Nasal cavity respiratory epithelium epithelial cell of viscerocranial mucosa (primary cell): ENCODE results near the gene NOP16. TPM values are rescaled to one million over a fixed set of nuclear protein-coding genes. Genes with fewer than 3 reads are reported as not detected.

Source experiments
- total RNA-seq: library from RNA; depleted of rRNA; stranded (reverse); fragments of >200 nt; gene quantifications from 2 replicates; pipeline ENCODE4 v1.2.3, GENCODE V29; 2014

The NOP16 gene, protein sequence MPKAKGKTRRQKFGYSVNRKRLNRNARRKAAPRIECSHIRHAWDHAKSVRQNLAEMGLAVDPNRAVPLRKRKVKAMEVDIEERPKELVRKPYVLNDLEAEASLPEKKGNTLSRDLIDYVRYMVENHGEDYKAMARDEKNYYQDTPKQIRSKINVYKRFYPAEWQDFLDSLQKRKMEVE
- 25.0 and 26.7 TPM in 2 replicates for total RNA-seq

DNA sequence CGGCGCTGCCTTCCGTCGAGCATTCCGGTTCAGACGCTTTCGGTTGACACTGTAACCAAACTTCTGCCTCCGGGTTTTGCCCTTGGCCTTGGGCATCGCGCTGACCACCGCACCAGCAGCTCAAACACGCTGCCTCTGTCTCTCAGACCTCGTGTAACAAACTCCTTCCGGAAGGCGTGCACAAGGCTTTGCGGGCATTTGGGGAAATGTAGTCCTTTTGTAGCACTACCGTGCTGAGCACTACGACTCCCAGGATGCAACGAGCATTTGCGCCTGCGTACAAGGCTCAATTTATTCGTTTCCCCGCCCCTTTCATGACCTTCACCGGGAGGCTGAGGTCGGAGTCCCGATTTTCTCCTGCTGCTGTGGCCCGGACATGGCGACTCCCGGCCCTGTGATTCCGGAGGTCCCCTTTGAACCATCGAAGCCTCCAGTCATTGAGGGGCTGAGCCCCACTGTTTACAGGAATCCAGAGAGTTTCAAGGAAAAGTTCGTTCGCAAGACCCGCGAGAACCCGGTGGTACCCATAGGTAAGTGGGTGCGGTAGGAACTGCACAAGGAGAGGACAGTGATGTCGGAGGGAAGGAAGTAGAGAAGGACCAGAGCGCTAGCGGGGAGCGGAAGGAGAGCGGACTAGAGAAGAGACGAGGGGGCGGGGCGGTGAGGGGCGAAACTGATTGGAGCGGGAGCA, at the start of gene NOP16, which contains the start of gene HIGD2A:
TSS of gene NOP16 (minus strand) at position 155 of the 691 bp plus-strand sequence. CDS start at position 96, 59 bp downstream.
TSS of gene HIGD2A (plus strand) at position 308 of the 691 bp plus-strand sequence. CDS start at position 377, 69 bp downstream.

DNA sequence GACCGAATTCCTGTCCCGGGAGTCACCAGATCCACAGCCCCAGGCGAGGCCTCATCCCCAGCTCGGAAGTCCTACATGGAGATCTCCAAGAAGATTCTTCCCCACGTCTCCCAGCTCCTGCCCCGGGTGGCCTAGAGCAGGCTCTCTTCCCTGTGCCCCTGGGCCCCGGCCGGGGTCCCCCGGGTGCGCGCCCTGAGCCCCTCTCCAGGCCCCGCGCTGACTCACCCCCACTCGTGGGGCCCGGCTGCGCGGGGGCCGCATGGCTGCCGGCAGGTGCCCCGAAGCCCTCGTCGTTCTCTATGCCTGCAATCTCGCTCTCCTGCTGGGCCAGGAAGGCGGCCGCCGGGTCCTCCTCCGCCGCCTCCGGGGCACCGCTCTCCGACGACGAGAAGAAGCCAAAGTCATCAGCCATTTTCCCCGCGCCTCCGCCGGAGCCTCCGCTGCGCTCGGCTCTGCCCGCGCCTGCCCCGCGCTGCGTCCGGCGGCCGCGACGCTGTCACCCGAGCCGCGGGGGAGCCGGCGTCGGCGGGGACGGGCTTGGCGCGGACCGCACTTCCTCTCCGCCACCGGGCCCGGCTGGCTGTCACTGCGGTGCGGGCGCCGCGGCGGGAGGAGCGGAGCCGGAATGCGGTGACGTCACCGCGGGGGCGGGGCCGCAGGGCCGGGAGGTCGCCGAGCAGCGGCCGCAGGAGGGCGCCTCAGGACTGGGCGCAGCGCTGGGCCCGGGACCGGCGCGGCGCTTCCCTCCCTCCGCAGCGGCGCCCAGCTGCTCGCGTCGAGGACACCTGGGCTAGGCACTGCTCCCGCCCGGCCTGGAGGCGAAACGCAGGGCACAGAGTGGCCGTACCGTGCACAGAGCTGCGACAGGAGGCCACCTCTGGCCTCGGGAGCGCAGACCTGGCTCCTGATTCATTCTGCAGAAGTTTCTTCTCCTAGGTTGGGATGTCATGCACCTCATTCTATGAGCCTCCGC, 27.8 kb upstream of the NOP16 start, which contains the start of gene CLTB:
TSS of gene CLTB (minus strand) at position 588 of the 973 bp plus-strand sequence. CDS start at position 412, 176 bp downstream.

DNA sequence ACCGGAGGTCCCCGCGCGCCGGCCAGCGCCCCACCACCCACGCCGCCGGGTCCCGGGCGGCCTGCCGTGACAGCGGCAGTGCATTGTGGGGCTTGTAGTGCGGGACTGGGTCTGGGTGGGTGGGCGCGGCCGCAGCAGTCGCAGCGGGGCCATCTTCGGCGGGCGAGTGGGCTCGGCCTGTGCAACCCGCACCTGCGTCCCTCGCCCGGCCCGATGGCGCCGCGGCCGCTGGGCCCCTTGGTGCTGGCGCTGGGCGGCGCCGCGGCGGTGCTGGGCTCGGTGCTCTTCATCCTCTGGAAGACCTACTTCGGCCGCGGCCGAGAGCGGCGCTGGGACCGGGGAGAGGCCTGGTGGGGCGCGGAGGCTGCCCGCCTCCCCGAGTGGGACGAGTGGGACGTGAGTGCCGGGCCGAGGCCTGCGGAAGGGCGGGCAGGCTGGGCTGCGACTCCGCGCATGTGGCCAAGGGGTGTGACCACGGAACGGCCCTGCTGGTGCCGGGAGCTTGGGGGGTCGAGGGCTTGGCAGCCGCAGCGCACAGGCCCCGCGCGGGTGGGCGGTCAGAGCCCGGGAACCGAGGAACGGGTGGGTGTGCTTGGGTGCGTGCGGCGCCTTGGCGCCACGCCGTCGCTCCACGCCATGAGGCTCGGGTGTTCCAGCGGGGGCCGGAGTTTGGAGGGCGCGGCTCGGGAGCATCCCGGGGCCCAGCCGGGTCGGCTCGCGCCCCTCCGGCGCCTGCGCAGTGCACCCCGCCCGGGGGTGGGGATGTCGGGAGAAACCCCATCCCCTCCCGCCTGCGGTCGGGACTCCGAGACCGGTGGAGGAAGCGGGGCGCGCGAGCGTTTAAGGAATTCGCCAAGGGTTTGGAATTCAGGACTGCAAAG, 22.8 kb downstream of the NOP16 start, which contains the start of gene ARL10:
TSS of gene ARL10 (plus strand) at position 137 of the 881 bp plus-strand sequence. CDS start at position 214, 77 bp downstream.

DNA sequence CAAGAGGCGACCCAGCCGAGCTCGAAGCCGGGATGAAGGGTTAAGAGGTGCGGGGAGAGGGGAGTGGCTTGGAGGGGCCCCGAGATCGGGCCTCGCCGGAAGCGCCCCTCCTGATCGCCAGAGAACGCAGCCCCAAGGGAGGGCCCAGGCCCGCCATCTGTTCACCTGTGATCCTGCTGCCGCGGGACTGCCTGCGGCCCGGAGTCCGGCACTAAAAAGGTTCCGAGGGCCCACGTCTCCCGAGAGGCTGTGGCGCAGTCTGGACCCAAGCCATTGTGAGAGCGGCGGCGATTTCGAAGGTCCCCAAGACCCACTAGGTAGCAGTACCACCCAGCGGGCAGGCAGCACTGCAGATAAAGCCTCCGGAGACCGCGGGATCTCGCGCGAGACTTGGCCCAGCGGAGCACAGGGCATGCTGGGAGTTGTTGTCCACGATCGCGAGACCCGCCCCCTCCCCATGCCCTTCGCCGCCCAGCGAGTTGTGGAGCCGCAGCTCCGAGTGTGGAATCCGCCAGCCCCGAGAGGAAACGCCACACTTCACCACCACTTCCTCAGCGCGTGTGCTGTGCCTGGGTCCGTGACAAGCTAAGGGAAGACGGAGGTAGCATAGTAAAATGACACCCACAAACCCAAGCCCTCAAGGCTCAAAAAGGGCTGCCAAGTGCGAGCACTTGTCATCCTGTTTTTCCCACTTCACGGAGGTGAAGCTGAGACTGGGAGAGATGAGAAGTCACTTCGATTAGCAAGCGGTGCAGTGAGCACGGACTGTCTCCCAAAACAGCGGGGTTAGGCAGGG, 26.8 kb downstream of the NOP16 start, which contains the start of gene KIAA1191:
TSS of gene KIAA1191 (minus strand) at position 328 of the 796 bp plus-strand sequence. CDS start 2,256 bp downstream, outside the sequence.

Other genes starting within 250 kb of the NOP16 start
- gene SIMC1, start 150.2 kb downstream of the NOP16 start, total RNA-seq, result 1.0 and 7.3 TPM in 2 replicates
- 91.2 and 101 TPM in 2 replicates for gene KIAA1191, start 26.8 kb downstream of the NOP16 start, total RNA-seq
- gene ARL10, start 23.1 kb downstream of the NOP16 start, total RNA-seq, result 3.4 and 9.6 TPM in 2 replicates
- 26.3 and 32.5 TPM in 2 replicates for gene HIGD2A, start 153 bp upstream of the NOP16 start, total RNA-seq
- 184 and 252 TPM in 2 replicates for gene CLTB, start 27.9 kb upstream of the NOP16 start, total RNA-seq
- 49.6 and 56.2 TPM in 2 replicates for gene FAF2, start 59.8 kb upstream of the NOP16 start, total RNA-seq
- gene RNF44, start 148.8 kb upstream of the NOP16 start, total RNA-seq, result 3.4 and 18.5 TPM in 2 replicates
- gene CDHR2, start 160.7 kb upstream of the NOP16 start, total RNA-seq, result under 0.01 and 0.43 TPM in 2 replicates
- 3.1 and 5.1 TPM in 2 replicates for gene GPRIN1, start 221.6 kb upstream of the NOP16 start, total RNA-seq
- gene SNCB, start 241.9 kb upstream of the NOP16 start, total RNA-seq, result 0.34 TPM in 1 of 2 replicates, not detected in the other
- not detected in 2 replicates for gene EIF4E1B, start 242.1 kb upstream of the NOP16 start, total RNA-seq